Mucosa of descending colon (tissue), 3 donors: ENCODE data around the gene SORBS1. TPM values are rescaled to one million over a fixed set of nuclear protein-coding genes. Genes with fewer than 3 reads are reported as not detected.
A peak's percentile ranks its signal among the peaks of the same experiment; 100 is the strongest.

Source experiments
- ATAC-seq: fragments of 200-7000 bp; cut with Tn5 transposase; one replicate; pipeline ENCODE4 v1.9.1; 2020; ENCODE audit warnings: mild to moderate bottlenecking, moderate library complexity
- DNase-seq, 3 donors: peaks; one replicate each; pipeline ENCODE4 v3.0.0-alpha.2; 2020
- H3K36me3 ChIP-seq: fragments of 200-600 bp; one replicate; pipeline ENCODE4 v1.8.0; 2021; ENCODE audit warnings: low read depth, mild to moderate bottlenecking
- H3K4me1 ChIP-seq: fragments of 200-600 bp; one replicate; pipeline ENCODE4 v1.8.0; 2021; ENCODE audit warnings: low read depth, mild to moderate bottlenecking
- H3K4me3 ChIP-seq: fragments of 200-600 bp; one replicate; pipeline ENCODE4 v1.8.0; 2021; ENCODE audit warnings: mild to moderate bottlenecking
- H3K9me3 ChIP-seq: fragments of 200-600 bp; one replicate; pipeline ENCODE4 v1.8.0; 2021; ENCODE audit warnings: mild to moderate bottlenecking
- CTCF ChIP-seq: fragments of 200-600 bp; IDR thresholded peaks from one replicate; pipeline ENCODE4 v1.8.0; 2022; ENCODE audit warnings: antibody characterized with exemption, mild to moderate bottlenecking
- intact Hi-C, 2 donors: fragments of 100-400 bp; cut with DNase I in 1 of 2; cut with micrococcal nuclease in 1 of 2; formaldehyde crosslinking; loops; one replicate each; pipeline versions ENCODE4 v1.11.0 to v1.11.1; 2022; cut with DNase I, micrococcal nuclease
- total RNA-seq, 3 donors: library from RNA; stranded (reverse); fragmentation: NEBNext Ultra II Directional in 2 of 3; extraction: Animal tissue kit (Norgen Biotek cat#: 25700) in 2 of 3; gene quantifications; one replicate each; pipeline versions ENCODE4 v1.2.1 to v1.2.4, GENCODE V29; 2021 to 2023
- donor health status: DM: no; HTN: no; CAD: no; lungs with moderate emphysema.
- donor health status: DM: no; HTN: no; CAD: no.
- donor health status: DM: no; HTN: yes; CAD: no.

The SORBS1 gene
- total RNA-seq, 3 donors from 2014 or later = 48.9 to 699 (median 99.3) TPM

- Histone ChIP-seq H3K9me3 (no peaks in the 10 kb centered on the region), H3K4me1 (peaks cover 33% of the 10 kb centered on the region), H3K36me3 (no peaks in the 10 kb centered on the region), H3K4me3 (no peak overlapping the region)
- no peak for DNase-seq
- no peak for TF ChIP-seq CTCF
- no peak for ATAC-seq
- intact Hi-C loops = no loop called here
Observed at GRCh38 chr10:95305606-95306317, 255.4 kb downstream of the SORBS1 start.

GRCh38 chr10:95304976-95305375 lies 256.2 kb downstream of the SORBS1 start:
- no peak for ATAC-seq
- intact Hi-C loops = no loop called here
- no peaks in the 10 kb centered on the region for H3K36me3 ChIP-seq
- H3K9me3 ChIP-seq = no peaks in the 10 kb centered on the region
- TF ChIP-seq CTCF = no peak
- H3K4me3 ChIP-seq = no peak overlapping the region
- H3K4me1 ChIP-seq = peaks cover 29% of the 10 kb centered on the region
- DNase-seq = no peak

GRCh38 chr10:95304463-95304862 lies 256.7 kb downstream of the SORBS1 start:
- intact Hi-C loops = no loop called here
- no peak for TF ChIP-seq CTCF
- ATAC-seq (peak; percentile 42), DNase-seq (no peak)
- H3K4me3 ChIP-seq = no peak overlapping the region
- H3K4me1 ChIP-seq = peaks cover 27% of the 10 kb centered on the region
- H3K9me3 ChIP-seq = no peaks in the 10 kb centered on the region
- no peaks in the 10 kb centered on the region for H3K36me3 ChIP-seq

- intact Hi-C loops = no loop called here
- no peak for TF ChIP-seq CTCF
- H3K36me3 ChIP-seq = no peaks in the 10 kb centered on the region
- H3K4me1 ChIP-seq = peaks cover 22% of the 10 kb centered on the region
- no peaks in the 10 kb centered on the region for H3K9me3 ChIP-seq
- ATAC-seq = peak; percentile 58
- H3K4me3 ChIP-seq = no peak overlapping the region
- no peak for DNase-seq
Observed at GRCh38 chr10:95303950-95304349, 257.2 kb downstream of the SORBS1 start.

- intact Hi-C loops = no loop called here
- H3K9me3 ChIP-seq = no peaks in the 10 kb centered on the region
- no peaks in the 10 kb centered on the region for H3K36me3 ChIP-seq
- no peak for TF ChIP-seq CTCF
- no peak for DNase-seq
- H3K4me3 ChIP-seq = no peak overlapping the region
- peaks cover 19% of the 10 kb centered on the region for H3K4me1 ChIP-seq
- no peak for ATAC-seq
Observed at GRCh38 chr10:95303535-95303934, 257.6 kb downstream of the SORBS1 start.
